ENCODE results near the gene IHH. TPM values are rescaled to one million over a fixed set of nuclear protein-coding genes. Genes with fewer than 3 reads are reported as not detected.

The IHH gene
- total RNA-seq, 4 donors from 2014 or later: 0.63 TPM; not detected in 3

DNA sequence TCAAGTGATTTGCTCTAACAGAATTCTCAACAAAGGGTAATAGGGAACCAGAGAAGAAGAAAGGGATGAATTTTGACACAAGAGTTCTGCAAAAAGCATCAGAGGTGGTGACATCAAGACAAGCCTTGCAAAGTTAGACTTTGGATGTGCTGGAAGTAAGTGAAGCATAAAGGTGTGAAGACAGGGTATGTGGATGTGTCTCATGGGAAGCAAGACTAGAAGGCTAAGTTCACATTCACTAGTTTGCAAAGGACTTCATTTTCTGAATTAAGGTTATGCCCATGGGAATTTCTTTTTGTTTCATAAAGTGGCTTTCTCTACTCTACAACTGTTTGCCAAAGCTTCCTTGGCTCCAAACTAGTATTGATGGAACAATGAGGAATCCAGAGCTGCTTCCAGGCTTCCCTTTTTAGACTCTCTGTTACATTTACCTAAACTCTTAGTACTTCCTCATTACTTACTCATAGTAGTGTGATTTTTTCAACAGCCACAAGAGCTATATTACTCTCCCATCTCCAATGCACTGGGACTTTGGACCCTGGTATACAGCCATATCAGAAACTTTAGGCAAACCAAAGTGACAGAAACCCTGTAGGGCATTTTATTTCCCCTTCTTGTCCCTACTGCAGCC, 21.1 kb upstream of the IHH start:
- H3K4me3 ChIP-seq: no peak overlapping the region
- TF ChIP-seq EP300 (IDR thresholded peaks at IDR 0.05) (no peak), POLR2A (IDR thresholded peaks at IDR 0.05) (no peak)
- TF ChIP-seq, protein P1, sequence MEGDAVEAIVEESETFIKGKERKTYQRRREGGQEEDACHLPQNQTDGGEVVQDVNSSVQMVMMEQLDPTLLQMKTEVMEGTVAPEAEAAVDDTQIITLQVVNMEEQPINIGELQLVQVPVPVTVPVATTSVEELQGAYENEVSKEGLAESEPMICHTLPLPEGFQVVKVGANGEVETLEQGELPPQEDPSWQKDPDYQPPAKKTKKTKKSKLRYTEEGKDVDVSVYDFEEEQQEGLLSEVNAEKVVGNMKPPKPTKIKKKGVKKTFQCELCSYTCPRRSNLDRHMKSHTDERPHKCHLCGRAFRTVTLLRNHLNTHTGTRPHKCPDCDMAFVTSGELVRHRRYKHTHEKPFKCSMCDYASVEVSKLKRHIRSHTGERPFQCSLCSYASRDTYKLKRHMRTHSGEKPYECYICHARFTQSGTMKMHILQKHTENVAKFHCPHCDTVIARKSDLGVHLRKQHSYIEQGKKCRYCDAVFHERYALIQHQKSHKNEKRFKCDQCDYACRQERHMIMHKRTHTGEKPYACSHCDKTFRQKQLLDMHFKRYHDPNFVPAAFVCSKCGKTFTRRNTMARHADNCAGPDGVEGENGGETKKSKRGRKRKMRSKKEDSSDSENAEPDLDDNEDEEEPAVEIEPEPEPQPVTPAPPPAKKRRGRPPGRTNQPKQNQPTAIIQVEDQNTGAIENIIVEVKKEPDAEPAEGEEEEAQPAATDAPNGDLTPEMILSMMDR (IDR thresholded peaks at IDR 0.05): no peak
- H3K36me3 ChIP-seq: peaks cover 0 to 17% (median 7%) of the 10 kb centered on the region in 3 donors
- no peaks in the 10 kb centered on the region for H3K9me3 ChIP-seq
- peaks cover 0 to 7% (median 0%) of the 10 kb centered on the region in 4 donors for H3K4me1 ChIP-seq
- no peak for DNase-seq (ENCODE audit: low spot score in 2 of 2)
- H3K27me3 ChIP-seq: no peaks in the 10 kb centered on the region
- H3K27ac ChIP-seq: no peak overlapping the region

DNA sequence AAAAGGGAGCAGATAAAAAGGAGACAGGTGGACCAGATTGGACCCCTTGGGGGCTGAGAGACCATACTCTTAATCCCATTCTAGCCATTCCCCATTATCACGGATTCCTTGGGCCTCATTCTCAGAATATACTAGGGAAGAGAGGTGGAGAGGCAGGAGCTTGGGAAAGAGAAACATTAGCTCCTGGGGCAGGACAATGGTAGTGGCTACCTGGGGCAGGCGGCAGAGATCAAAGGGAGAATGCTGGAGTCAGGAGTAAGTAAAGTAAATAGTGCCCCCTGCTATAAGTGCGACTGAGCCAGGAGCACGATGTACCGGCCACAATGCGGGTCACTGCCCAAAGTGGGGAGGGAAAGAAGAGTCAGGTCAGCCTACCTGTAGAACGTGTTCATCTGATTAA, 20.4 kb upstream of the IHH start:
- Histone ChIP-seq H3K27ac (no peak overlapping the region), H3K27me3 (no peaks in the 10 kb centered on the region), H3K9me3 (no peaks in the 10 kb centered on the region), H3K4me3 (no peak overlapping the region), H3K4me1 (peaks cover 0 to 7% (median 0%) of the 10 kb centered on the region in 4 donors), H3K36me3 (peaks cover 0 to 21% (median 8%) of the 10 kb centered on the region in 3 donors)
- DNase-seq (ENCODE audit: low spot score in 2 of 2): no peak
- 84 to 91% methylated on average over 7 of the region's 7 CpGs for WGBS, 2 donors
- TF ChIP-seq, protein P1 (IDR thresholded peaks at IDR 0.05): no peak
- no peak for TF ChIP-seq EP300 (IDR thresholded peaks at IDR 0.05)
- TF ChIP-seq POLR2A (IDR thresholded peaks at IDR 0.05): no peak

DNA sequence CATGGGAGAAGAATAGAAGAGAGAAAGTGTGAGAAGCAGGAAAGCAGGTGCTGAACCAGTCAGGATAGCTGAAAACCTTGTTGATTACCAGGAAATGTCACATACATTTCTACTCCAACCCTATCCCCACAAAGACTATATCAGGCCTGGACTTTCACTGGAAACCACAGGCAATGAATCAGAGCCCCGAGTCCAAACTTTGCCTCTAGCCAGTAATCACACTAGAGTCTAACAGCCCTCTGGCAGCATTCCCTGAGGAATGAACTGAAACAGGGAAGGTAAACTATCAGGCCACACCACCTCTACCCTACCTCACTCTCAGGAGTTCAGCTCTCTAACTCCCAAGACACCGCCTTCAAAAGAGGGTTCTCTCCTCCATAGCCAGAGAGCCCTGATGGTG, 18.7 kb upstream of the IHH start:
- 94% methylated on average over 2 of the region's 2 CpGs for WGBS, 2 donors

DNA sequence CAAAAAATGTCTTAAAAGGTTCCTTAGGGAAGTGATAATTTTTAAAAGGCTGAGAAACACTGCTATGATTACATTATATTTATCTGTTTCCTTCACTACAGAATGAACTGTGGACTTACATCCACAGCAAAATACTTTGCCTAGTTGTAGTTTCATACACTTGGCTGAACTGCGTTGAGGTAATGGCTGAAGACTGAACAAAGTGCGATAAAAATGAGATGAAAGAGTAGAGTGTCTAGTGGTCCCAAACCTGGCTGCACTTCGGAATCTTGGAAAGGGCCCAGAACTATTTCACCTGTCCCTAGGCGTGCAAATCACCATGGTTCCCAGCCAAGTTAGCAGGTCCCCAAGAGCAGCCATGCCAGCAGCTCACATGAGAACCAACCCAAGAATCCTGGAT, 18.2 kb upstream of the IHH start:
- Histone ChIP-seq H3K4me3 (no peak overlapping the region), H3K4me1 (peaks cover 0 to 7% (median 0%) of the 10 kb centered on the region in 4 donors), H3K27me3 (no peaks in the 10 kb centered on the region), H3K36me3 (peaks cover 0 to 42% (median 12%) of the 10 kb centered on the region in 3 donors), H3K9me3 (no peaks in the 10 kb centered on the region), H3K27ac (peak overlapping the region in 1 of 4 donors; percentile 37)
- WGBS, 2 donors: 94 to 97% methylated on average over 4 of the region's 4 CpGs
- no peak for TF ChIP-seq EP300 (IDR thresholded peaks at IDR 0.05)
- no peak for TF ChIP-seq POLR2A (IDR thresholded peaks at IDR 0.05)
- TF ChIP-seq, protein P1 (IDR thresholded peaks at IDR 0.05): no peak
- no peak for DNase-seq (ENCODE audit: low spot score in 2 of 2)

More for the DNA sequence above, 18.7 kb upstream of the IHH start:
- Histone ChIP-seq H3K27me3 (no peaks in the 10 kb centered on the region), H3K4me1 (peaks cover 0 to 7% (median 0%) of the 10 kb centered on the region in 4 donors), H3K27ac (peak overlapping the region in 1 of 4 donors; percentile 37), H3K36me3 (peaks cover 0 to 37% (median 12%) of the 10 kb centered on the region in 3 donors), H3K9me3 (no peaks in the 10 kb centered on the region), H3K4me3 (no peak overlapping the region)
- no peak for DNase-seq (ENCODE audit: low spot score in 2 of 2)
- TF ChIP-seq, protein P1 (IDR thresholded peaks at IDR 0.05): no peak
- no peak for TF ChIP-seq POLR2A (IDR thresholded peaks at IDR 0.05)
- TF ChIP-seq EP300 (IDR thresholded peaks at IDR 0.05): no peak

DNA sequence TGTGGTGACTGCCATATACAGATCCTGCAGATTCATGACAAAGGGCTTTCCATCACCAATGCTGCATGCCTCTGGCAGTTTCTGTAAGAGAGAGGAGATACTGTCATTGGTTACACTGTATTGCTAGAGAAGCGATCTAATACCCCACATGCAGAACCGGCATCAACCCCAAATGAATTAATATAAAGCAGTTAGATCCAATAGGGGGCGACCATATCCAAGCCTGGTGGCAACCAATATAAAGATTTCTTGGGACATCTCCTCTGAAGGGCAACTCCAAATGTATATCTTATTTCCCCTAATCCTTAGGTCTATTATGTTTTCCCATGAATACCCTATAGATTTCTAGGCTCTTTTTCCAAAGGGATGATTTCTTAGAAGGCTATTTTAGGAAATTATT, 17.4 kb upstream of the IHH start:
- peaks cover 0 to 7% (median 0%) of the 10 kb centered on the region in 4 donors for H3K4me1 ChIP-seq
- DNase-seq (ENCODE audit: low spot score in 2 of 2): no peak
- TF ChIP-seq POLR2A (IDR thresholded peaks at IDR 0.05) (no peak), EP300 (IDR thresholded peaks at IDR 0.05) (no peak)
- TF ChIP-seq, protein P1 (IDR thresholded peaks at IDR 0.05): no peak
- no peaks in the 10 kb centered on the region for H3K9me3 ChIP-seq
- H3K36me3 ChIP-seq: peaks cover 0 to 50% (median 12%) of the 10 kb centered on the region in 3 donors
- 84 to 86% methylated on average over 3 of the region's 3 CpGs for WGBS, 2 donors
- no peak overlapping the region for H3K27ac ChIP-seq
- H3K4me3 ChIP-seq: no peak overlapping the region
- no peaks in the 10 kb centered on the region for H3K27me3 ChIP-seq

Data from tibial nerve (tissue), 4 donors.